HepG2 (cell line): Measurements from ENCODE around the gene GRHL1. TPM values are rescaled to one million over a fixed set of nuclear protein-coding genes. Genes with fewer than 3 reads are reported as not detected.

Experiments used
- CBX1 ChIP-seq: IDR thresholded peaks from one replicate; pipeline ENCODE4 v1.6.1; 2016; ENCODE audit warnings: antibody characterized with exemption, low read depth
- CENPX ChIP-seq: sonication (generic); formaldehyde crosslinking; IDR thresholded peaks from 2 replicates; pipeline ENCODE4 v1.9.0; 2021; ENCODE audit warnings: mild to moderate bottlenecking, missing genetic modification reagents, moderate library complexity
- FOXK1 ChIP-seq: sonication (generic); formaldehyde crosslinking; IDR thresholded peaks from 2 replicates; pipeline ENCODE4 v1.4.0; 2020; ENCODE audit warnings: low read depth, missing genetic modification reagents, borderline replicate concordance
- GATAD2A ChIP-seq: IDR thresholded peaks from 2 replicates; pipeline ENCODE4 v1.6.1; 2016
- MATR3 ChIP-seq: sonication (generic); formaldehyde crosslinking; IDR thresholded peaks from 2 replicates; pipeline ENCODE4 v1.4.0; 2020; ENCODE audit warnings: missing genetic modification reagents
- PRPF4 ChIP-seq: fragments of 200-400 bp; formaldehyde crosslinking; IDR thresholded peaks from 2 replicates; pipeline ENCODE4 v1.6.1; 2016; ENCODE audit warnings: low read length, low read depth; ENCODE audit not compliant: poor library complexity, severe bottlenecking
- REXO4 ChIP-seq: sonication (generic); formaldehyde crosslinking; IDR thresholded peaks from 2 replicates; pipeline ENCODE4 v1.8.0; 2022; ENCODE audit warnings: missing genetic modification reagents, mild to moderate bottlenecking, borderline replicate concordance
- RFXANK ChIP-seq: IDR thresholded peaks from 2 replicates; pipeline ENCODE4 v1.6.1; 2016
- SALL2 ChIP-seq: sonication (generic); formaldehyde crosslinking; IDR thresholded peaks from 2 replicates; pipeline ENCODE4 v1.8.1; 2023; ENCODE audit warnings: mild to moderate bottlenecking, missing genetic modification reagents, inconsistent platforms
- XRCC5 ChIP-seq: fragments of 200-400 bp; formaldehyde crosslinking; optimal IDR thresholded peaks from 2 replicates; pipeline ENCODE3; 2017; ENCODE audit warnings: mild to moderate bottlenecking, low read length
- ZNF441 ChIP-seq: sonication (generic); formaldehyde crosslinking; IDR thresholded peaks from 2 replicates; pipeline ENCODE4 v1.7.0; 2021; ENCODE audit warnings: missing genetic modification reagents, borderline replicate concordance
- ZNF550 ChIP-seq: sonication (generic); formaldehyde crosslinking; IDR thresholded peaks from 2 replicates; pipeline ENCODE4 v1.4.0; 2020; ENCODE audit warnings: mild to moderate bottlenecking, missing genetic modification reagents, borderline replicate concordance
- ZNF761 ChIP-seq: sonication (generic); formaldehyde crosslinking; conservative IDR thresholded peaks from 2 replicates; pipeline ENCODE4 v1.4.0; 2020; ENCODE audit warnings: mild to moderate bottlenecking, missing genetic modification reagents
- ZSCAN25 ChIP-seq: sonication (generic); formaldehyde crosslinking; IDR thresholded peaks from 2 replicates; pipeline ENCODE4 v1.8.0; 2022; ENCODE audit warnings: mild to moderate bottlenecking, missing genetic modification reagents
- polyA plus RNA-seq, 8 experiments: library from polyadenylated mRNA; depleted of rRNA in 3 of 8; stranded (reverse) in 7 of 8; unstranded in 1 of 8; fragments of >200 nt; fragmentation: Illumina TruSeq in 4 of 8; extraction: Trizol in 4 of 8; gene quantifications; 2 replicates each; pipeline versions ENCODE4 v1.2.1 to v1.2.3, GENCODE V29; 2011 to 2016; ENCODE audit warnings: low read depth in 4 of 8, missing spikeins in 1 of 8, mixed read lengths in 1 of 8; ENCODE audit not compliant: insufficient read depth in 1 of 8
- total RNA-seq, 5 experiments: library from RNA; depleted of rRNA; stranded (reverse); fragments of >200 nt; fragmentation: Illumina TruSeq; extraction: Trizol; gene quantifications; 2 replicates each; pipeline ENCODE4 v1.2.3, GENCODE V29; 2016; ENCODE audit warnings: low read depth in 1 of 5
- TF ChIP-seq, protein P1 (sequence below): sonication (generic); formaldehyde crosslinking; IDR thresholded peaks from 2 replicates; pipeline ENCODE4 v1.9.0; 2021; ENCODE audit warnings: mild to moderate bottlenecking, missing genetic modification reagents
- TF ChIP-seq, protein P2 (sequence below): sonication (generic); formaldehyde crosslinking; IDR thresholded peaks from 2 replicates; pipeline ENCODE4 v1.4.0; 2020; ENCODE audit warnings: mild to moderate bottlenecking, missing genetic modification reagents
- TF ChIP-seq, protein P3 (sequence below): sonication (generic); formaldehyde crosslinking; IDR thresholded peaks from 2 replicates; pipeline ENCODE4 v1.5.1; 2020; ENCODE audit warnings: mild to moderate bottlenecking, missing genetic modification reagents, borderline replicate concordance
- TF ChIP-seq, protein P4 (sequence below): sonication (generic); formaldehyde crosslinking; IDR thresholded peaks from 2 replicates; pipeline ENCODE4 v1.5.1; 2020; ENCODE audit warnings: mild to moderate bottlenecking, missing genetic modification reagents, moderate library complexity
- TF ChIP-seq, protein P5 (sequence below): sonication (generic); formaldehyde crosslinking; IDR thresholded peaks from 2 replicates; pipeline ENCODE4 v1.4.0; 2020; ENCODE audit warnings: missing genetic modification reagents

The GRHL1 gene
- total and polyA plus RNA-seq, 2 of the 13 experiments (the other 11 are each of a cell fraction or from before 2014, with no cell fraction given): 9.3 to 12.0 TPM

DNA sequence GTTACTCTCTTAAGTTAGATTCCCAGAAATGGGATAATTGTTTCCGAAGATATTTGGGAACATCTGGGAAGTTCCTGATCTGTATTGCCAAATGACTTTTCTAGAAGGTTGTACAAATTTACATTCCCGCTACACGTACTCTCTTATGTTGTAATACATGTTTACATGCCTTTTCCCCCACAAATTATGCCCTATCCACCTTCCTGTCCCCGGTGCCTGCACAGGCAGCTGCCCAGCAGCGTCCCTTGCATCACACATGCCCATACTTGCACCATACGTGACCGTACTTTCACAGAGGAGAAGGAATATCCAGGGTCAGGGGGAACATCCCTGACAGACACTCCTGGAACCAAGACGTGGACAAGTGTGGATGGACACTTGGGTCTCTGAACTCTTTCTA, 67.7 kb downstream of the GRHL1 start (continued):
- TF ChIP-seq, protein P1, sequence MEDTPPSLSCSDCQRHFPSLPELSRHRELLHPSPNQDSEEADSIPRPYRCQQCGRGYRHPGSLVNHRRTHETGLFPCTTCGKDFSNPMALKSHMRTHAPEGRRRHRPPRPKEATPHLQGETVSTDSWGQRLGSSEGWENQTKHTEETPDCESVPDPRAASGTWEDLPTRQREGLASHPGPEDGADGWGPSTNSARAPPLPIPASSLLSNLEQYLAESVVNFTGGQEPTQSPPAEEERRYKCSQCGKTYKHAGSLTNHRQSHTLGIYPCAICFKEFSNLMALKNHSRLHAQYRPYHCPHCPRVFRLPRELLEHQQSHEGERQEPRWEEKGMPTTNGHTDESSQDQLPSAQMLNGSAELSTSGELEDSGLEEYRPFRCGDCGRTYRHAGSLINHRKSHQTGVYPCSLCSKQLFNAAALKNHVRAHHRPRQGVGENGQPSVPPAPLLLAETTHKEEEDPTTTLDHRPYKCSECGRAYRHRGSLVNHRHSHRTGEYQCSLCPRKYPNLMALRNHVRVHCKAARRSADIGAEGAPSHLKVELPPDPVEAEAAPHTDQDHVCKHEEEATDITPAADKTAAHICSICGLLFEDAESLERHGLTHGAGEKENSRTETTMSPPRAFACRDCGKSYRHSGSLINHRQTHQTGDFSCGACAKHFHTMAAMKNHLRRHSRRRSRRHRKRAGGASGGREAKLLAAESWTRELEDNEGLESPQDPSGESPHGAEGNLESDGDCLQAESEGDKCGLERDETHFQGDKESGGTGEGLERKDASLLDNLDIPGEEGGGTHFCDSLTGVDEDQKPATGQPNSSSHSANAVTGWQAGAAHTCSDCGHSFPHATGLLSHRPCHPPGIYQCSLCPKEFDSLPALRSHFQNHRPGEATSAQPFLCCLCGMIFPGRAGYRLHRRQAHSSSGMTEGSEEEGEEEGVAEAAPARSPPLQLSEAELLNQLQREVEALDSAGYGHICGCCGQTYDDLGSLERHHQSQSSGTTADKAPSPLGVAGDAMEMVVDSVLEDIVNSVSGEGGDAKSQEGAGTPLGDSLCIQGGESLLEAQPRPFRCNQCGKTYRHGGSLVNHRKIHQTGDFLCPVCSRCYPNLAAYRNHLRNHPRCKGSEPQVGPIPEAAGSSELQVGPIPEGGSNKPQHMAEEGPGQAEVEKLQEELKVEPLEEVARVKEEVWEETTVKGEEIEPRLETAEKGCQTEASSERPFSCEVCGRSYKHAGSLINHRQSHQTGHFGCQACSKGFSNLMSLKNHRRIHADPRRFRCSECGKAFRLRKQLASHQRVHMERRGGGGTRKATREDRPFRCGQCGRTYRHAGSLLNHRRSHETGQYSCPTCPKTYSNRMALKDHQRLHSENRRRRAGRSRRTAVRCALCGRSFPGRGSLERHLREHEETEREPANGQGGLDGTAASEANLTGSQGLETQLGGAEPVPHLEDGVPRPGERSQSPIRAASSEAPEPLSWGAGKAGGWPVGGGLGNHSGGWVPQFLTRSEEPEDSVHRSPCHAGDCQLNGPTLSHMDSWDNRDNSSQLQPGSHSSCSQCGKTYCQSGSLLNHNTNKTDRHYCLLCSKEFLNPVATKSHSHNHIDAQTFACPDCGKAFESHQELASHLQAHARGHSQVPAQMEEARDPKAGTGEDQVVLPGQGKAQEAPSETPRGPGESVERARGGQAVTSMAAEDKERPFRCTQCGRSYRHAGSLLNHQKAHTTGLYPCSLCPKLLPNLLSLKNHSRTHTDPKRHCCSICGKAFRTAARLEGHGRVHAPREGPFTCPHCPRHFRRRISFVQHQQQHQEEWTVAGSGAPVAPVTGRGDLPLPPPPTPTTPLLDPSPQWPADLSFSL (CRISPR knock-in tag): no peak
- TF ChIP-seq CENPX: no peak
- TF ChIP-seq, protein P2, sequence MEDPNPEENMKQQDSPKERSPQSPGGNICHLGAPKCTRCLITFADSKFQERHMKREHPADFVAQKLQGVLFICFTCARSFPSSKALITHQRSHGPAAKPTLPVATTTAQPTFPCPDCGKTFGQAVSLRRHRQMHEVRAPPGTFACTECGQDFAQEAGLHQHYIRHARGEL: no peak
- TF ChIP-seq GATAD2A: peak; percentile 95
- no peak for TF ChIP-seq ZSCAN25 (CRISPR knock-in tag)
- no peak for TF ChIP-seq PRPF4
- no peak for TF ChIP-seq REXO4
- TF ChIP-seq SALL2 (CRISPR knock-in tag): 0 out of 2 replicates have a peak, but pooled peaks have one; percentile 31
- TF ChIP-seq, protein P3, sequence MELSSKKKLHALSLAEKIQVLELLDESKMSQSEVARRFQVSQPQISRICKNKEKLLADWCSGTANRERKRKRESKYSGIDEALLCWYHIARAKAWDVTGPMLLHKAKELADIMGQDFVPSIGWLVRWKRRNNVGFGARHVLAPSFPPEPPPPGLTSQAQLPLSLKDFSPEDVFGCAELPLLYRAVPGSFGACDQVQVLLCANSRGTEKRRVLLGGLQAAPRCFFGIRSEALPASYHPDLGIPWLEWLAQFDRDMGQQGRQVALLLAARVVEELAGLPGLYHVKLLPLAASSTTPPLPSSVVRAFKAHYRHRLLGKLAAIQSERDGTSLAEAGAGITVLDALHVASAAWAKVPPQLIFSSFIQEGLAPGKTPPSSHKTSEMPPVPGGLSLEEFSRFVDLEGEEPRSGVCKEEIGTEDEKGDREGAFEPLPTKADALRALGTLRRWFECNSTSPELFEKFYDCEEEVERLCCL: no peak
- no peak for TF ChIP-seq ZNF761 (CRISPR knock-in tag)
- TF ChIP-seq, protein P4, sequence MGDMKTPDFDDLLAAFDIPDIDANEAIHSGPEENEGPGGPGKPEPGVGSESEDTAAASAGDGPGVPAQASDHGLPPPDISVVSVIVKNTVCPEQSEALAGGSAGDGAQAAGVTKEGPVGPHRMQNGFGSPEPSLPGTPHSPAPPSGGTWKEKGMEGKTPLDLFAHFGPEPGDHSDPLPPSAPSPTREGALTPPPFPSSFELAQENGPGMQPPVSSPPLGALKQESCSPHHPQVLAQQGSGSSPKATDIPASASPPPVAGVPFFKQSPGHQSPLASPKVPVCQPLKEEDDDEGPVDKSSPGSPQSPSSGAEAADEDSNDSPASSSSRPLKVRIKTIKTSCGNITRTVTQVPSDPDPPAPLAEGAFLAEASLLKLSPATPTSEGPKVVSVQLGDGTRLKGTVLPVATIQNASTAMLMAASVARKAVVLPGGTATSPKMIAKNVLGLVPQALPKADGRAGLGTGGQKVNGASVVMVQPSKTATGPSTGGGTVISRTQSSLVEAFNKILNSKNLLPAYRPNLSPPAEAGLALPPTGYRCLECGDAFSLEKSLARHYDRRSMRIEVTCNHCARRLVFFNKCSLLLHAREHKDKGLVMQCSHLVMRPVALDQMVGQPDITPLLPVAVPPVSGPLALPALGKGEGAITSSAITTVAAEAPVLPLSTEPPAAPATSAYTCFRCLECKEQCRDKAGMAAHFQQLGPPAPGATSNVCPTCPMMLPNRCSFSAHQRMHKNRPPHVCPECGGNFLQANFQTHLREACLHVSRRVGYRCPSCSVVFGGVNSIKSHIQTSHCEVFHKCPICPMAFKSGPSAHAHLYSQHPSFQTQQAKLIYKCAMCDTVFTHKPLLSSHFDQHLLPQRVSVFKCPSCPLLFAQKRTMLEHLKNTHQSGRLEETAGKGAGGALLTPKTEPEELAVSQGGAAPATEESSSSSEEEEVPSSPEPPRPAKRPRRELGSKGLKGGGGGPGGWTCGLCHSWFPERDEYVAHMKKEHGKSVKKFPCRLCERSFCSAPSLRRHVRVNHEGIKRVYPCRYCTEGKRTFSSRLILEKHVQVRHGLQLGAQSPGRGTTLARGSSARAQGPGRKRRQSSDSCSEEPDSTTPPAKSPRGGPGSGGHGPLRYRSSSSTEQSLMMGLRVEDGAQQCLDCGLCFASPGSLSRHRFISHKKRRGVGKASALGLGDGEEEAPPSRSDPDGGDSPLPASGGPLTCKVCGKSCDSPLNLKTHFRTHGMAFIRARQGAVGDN (CRISPR knock-in tag): no peak
- TF ChIP-seq CBX1: no peak
- no peak for TF ChIP-seq ZNF550 (CRISPR knock-in tag)
- TF ChIP-seq, protein P5, sequence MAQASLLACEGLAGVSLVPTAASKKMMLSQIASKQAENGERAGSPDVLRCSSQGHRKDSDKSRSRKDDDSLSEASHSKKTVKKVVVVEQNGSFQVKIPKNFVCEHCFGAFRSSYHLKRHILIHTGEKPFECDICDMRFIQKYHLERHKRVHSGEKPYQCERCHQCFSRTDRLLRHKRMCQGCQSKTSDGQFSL (CRISPR knock-in tag): no peak
- TF ChIP-seq MATR3 (CRISPR knock-in tag): no peak
- peak; percentile 96 for TF ChIP-seq FOXK1 (CRISPR knock-in tag)
- no peak for TF ChIP-seq RFXANK (CRISPR knock-in tag)
- TF ChIP-seq ZNF441 (CRISPR knock-in tag): no peak
- no peak for TF ChIP-seq XRCC5
